Lower leg skin (tissue), 3 donors: ENCODE measurements around the gene MTA3.

ENCODE experiments used
- CTCF ChIP-seq, 3 donors: fragments of 450-650 bp; IDR thresholded peaks; one replicate each; pipeline ENCODE4 v1.5.1; 2016; ENCODE audit warnings: antibody characterized with exemption in 3 of 3, mild to moderate bottlenecking in 3 of 3, moderate library complexity in 2 of 3
- POLR2A ChIP-seq, 2 donors: fragments of 450-650 bp; IDR thresholded peaks; one replicate each; pipeline ENCODE4 v1.6.1; 2016 to 2017; ENCODE audit warnings: antibody characterized with exemption in 2 of 2, mild to moderate bottlenecking in 1 of 2, moderate library complexity in 1 of 2

DNA sequence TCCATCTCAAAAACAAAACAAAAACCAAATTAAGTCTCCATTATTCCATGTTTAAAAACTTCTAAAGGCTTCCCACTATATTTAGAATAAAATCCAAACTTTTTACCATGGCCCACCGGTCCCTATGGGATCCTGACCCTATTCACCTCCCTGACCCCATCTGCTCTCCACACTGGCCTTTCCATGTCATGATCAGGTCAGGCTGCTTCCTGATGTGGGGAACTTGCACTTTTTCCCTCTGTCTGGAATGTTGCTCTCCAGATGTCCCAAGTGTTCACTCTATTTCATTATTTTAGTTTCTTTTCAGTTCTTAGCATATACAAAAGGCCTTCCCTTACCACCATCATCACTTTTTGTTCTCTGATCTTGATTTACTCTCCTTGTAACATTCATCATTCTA, 7.5 kb upstream of the MTA3 start:
- TF ChIP-seq CTCF (IDR thresholded peaks at IDR 0.05) (no peak), POLR2A (IDR thresholded peaks at IDR 0.05) (no peak)
